Erythroblast (primary cell): ENCODE data around the gene ERC2.
"Not testable (repeated sequence)": the region's sequence is repeated elsewhere in the genome, so short reads cannot be mapped to it uniquely, and the experiment has no call there.

Experiments
- DNase-seq, 2 experiments: peaks; one replicate each; lab custom pipeline; 2025; lab: John Stamatoyannopoulos, UW
- GATA1 ChIP-seq: IDR thresholded peaks from 2 replicates; pipeline ENCODE4 v1.6.1; 2011; ENCODE audit warnings: low read depth, mild to moderate bottlenecking, control low read depth, low read length, moderate library complexity
- POLR2A ChIP-seq: IDR thresholded peaks from 2 replicates; pipeline ENCODE4 v1.6.1; 2011; ENCODE audit warnings: mild to moderate bottlenecking, low read length

The ERC2 gene

GRCh38 chr3:56468184-56469106 is at the start of gene ERC2:
TSS of gene ERC2 (minus strand) at chr3:56468467.
- DNase-seq, result no peak
- TF ChIP-seq POLR2A (no peak), GATA1 (no peak)

DNA sequence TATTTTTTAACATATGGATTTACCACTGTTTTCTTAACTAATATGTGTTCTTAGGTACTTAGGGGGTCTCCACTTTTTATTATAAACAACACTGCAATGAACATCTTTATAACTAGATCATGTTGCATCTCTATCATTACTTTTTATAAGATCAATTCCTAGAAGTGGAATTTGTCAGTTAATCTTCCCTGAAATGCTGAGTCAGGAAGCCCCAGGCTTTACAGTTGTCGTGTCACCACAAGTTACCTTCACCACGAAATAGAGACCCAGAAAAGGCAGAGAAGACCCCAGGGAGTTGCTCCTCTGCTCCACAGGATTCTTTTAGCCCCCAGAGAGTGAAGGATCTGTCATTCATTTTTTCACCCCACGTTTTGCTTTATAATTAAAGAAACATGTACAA is 34.5 kb upstream of the ERC2 start:
- no peak for TF ChIP-seq POLR2A
- no peak for TF ChIP-seq GATA1
- no peak for DNase-seq

GRCh38 chr3:56496376-56496775 is 28.1 kb upstream of the ERC2 start:
- not testable (repeated sequence) for DNase-seq

DNA sequence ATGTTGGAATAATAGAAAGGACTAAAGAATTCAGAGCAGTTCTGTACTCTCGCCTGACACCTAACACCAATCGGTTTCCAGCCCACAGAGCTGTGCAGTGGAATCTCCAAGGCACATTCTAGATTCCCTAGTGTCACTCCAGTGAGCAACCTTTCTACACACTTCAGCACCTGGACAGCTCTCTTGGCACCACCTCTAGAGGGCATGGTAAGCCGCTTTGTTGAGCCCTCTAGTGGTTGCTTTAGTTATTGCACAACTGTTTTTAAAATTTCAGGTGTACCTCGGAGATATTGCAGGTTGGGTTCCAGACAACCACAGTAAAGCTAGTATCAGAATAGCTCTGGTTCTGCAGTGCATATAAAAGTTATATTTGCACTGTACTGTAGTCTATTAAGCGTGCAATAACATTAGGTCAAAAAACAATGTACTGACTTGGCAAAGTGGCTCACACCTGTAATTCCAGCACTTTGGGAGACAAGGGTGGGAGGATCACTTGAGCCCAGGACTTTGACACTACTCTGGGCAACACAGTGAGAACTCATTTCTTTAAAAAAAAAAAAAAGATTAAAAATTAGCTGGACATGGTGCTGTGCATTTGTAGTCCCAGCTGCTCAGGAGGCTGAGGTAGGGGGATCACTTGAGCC is 26.5 kb upstream of the ERC2 start:
- TF ChIP-seq POLR2A (no peak), GATA1 (no peak)
- DNase-seq, result peak; percentile 82 to 89

GRCh38 chr3:56491566-56491965 is 23.3 kb upstream of the ERC2 start:
- TF ChIP-seq POLR2A (no peak), GATA1 (no peak)
- DNase-seq, result no peak

DNA sequence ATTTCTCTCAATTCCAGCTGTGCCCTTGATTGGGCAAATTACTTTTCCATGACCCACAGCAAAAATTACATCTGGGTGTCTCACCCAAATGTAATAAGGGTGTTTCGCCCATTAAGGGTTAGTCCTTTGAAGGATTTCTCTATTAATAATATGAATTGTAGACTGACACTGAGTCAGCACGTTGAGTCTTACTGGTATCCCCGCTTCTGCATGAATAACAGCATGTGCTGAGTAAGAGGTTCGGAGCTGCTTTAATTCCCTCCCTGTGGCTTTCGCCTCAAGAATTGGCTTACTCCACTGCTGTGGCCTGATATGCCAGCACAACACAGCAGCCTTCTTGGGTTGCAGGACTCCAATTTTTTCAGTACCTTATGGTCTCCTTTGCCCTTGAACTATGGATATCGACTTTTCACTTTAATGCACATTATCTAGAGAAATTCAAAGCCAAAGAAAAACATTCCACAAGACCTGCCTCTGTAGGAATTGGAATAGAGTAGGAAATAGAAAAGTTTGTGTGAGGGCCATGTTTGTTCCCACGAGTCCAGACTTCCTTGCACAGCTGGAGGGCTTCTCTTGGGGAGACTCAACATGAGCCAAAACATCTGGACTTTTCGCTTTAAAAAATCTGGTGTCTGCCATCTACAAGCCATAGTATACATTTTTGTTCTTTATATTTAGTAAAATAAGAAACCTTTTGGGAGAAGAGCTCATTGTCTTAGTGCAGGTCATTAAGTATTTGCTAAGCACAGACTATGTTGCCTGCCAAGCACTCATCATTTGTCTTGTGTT is 20.7 kb upstream of the ERC2 start:
- TF ChIP-seq POLR2A (no peak), GATA1 (no peak)
- no peak for DNase-seq

GRCh38 chr3:56484525-56485032 is 16.3 kb upstream of the ERC2 start:
- DNase-seq, result no peak
- TF ChIP-seq POLR2A (no peak), GATA1 (no peak)

DNA sequence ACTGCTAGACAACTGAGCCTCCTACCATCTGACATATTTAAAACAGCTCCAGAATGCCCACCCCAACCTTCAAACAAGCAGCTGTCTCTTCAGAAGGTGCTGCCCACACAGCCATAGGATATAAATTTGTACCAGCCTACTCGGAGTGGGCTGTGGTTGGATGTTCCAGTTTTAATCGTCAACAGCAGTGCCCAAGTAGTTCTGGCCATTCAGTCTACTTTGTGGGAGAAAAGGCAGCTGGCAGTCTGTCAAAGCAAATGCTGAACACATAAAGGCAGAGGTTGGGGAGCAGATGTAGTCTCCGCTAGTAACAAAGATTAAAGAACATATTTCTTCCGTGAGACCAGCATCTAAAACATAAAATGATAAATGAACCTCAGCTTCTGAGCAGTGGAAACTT is 15.9 kb upstream of the ERC2 start:
- no peak for DNase-seq
- TF ChIP-seq POLR2A (no peak), GATA1 (no peak)

- no peak for TF ChIP-seq POLR2A
- no peak for TF ChIP-seq GATA1
- DNase-seq, result no peak
These were observed 9.4 kb upstream of the ERC2 start for GRCh38 chr3:56477646-56478045.

GRCh38 chr3:56476771-56477170 is 8.5 kb upstream of the ERC2 start:
- no peak for DNase-seq

DNA sequence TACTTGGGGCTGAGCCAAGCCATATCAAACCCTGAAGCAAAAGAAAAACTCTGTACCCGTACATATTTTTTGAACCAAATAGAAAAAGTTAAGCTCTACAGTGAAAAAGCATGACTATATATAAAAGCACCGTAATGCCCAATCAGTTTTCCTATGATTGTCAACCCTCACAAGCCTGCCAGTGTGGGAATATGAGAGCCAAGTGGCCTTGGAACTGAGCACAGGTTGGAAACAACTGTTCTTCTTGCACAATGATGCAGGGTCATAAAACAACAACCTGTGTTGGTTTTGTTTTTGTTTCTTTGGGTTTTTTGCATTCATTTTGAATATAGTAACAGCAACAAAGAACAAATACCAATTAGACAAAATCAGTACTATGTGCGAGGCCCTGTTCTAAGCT is 3.5 kb upstream of the ERC2 start:
- no peak for DNase-seq
- TF ChIP-seq POLR2A, result no peak
- TF ChIP-seq GATA1, result no peak

More at GRCh38 chr3:56476771-56477170, 8.5 kb upstream of the ERC2 start:
- TF ChIP-seq GATA1 (no peak), POLR2A (no peak)

DNA sequence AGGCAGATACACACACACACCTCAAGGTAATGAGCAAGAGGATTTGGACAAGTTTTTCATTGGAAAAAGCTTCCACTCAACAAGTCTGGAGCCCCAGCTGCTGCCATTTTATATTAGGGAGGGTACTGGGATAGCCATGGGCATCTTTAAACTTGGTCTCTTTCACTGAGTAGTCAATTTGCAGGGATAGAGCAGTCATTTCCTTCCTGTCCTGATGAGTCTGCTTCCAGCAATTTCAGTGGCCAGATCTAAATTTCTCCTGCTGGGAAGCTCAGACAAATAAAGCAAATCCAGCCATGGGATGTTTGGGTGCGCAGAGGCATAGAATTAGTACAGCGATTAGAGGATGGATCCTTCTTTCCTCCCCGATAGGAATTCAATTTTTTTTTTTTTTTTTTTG is 874 bp upstream of the ERC2 start:
- TF ChIP-seq GATA1 (no peak), POLR2A (no peak)
- no peak for DNase-seq

- TF ChIP-seq GATA1, result no peak
- no peak for TF ChIP-seq POLR2A
- no peak for DNase-seq
These were observed 475 bp downstream of the ERC2 start for GRCh38 chr3:56467801-56468183.

GRCh38 chr3:56467108-56467507 is 1.2 kb downstream of the ERC2 start:
- DNase-seq, result peak; percentile 24 to 36
- no peak for TF ChIP-seq POLR2A
- no peak for TF ChIP-seq GATA1
